HG03575 (cell line): Measurements from ENCODE around the gene NVL.
"Not testable (repeated sequence)": the region's sequence is repeated elsewhere in the genome, so short reads cannot be mapped to it uniquely, and the experiment has no call there.

Experiments used
- ATAC-seq: cut with Tn5 transposase; IDR thresholded peaks from one replicate; pipeline ENCODE4 v1.9.1; 2021; ENCODE audit not compliant: unreplicated experiment, insufficient number of reproducible peaks, low FRiP score; ENCODE audit errors: extremely low read depth

The NVL gene

DNA sequence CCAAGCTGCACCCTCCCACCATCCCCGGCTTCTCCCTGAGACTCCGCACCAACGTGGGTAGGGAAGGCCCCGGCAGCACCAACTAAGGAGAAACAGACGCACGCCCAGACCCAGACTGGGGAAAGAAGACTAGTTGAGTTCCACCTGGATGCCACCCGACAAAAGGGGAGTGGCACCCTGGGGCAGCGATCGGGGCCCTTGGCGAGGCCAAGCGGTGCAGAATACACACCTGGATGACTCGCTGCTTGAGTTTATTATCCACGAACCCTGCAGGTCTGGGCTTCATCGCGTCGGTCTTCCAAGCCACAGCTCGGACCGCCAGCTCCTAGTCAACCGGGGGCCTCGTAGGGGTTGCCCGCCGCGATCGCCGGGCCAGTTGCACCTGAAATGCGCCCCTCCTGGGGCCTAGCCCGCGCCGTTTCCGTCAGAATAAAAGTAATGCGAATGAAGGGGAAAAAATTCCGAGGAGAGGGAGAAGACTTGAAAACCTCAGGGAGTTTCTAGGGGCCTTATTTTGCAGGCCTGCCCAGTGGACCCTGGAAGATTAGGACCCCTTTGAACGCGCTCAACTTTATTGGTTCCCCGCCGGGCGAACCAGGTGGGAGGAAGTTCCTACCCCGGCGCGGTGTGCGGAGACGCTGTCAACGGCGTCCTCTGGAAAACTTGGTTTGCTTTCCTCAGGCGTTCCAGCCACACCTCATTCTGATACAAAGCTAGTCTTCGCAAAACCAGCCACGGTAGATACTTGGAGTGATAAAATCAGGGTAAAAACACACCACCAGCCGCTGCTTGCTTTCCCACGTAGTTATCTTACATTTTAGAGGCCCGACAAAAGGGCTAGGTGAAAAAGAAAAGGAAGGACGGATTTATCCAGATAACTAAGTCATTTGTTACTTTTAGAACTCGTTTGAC lies at the start of gene NVL:
NVL (minus strand) TSS at position 331 of the 912 bp plus-strand sequence; CDS start at position 286, 45 bp downstream.
- no peak for ATAC-seq

DNA sequence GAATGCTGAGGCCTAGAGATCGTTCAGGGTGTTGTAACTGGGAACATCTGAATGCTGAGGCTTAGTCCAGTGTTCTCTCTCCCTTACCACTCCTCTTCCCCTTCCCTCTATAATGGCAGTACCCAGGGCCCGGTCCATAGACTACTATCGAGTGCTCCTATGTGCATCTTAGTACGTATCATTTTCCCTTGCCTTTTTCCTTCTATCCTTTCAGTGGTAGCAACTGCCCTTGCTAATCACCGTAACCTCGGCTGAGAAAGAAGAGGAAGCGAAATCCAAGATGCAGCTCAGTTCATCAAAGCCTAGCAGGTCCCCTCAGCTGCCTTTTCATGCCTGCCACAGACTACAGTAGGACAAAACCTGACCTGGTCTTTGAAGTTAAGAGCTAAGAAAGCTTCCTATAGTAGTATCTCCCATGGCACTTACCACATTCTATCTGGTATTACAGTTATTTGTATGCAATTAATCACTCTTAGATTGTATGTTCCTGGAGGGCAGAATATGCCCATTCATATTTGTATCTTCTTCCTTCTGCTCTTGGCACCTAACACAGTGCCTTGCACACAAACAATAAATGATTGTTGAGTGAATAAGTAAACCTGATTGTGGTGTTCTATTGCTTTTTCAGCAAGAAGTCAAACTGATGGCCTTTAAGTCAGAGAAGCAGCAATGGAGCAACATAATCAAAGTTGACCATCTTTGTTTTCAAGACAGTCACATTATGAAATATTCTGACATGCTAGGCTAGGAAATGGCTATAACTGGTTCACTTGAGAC lies 49.1 kb upstream of the NVL start:
- ATAC-seq, result no peak

DNA sequence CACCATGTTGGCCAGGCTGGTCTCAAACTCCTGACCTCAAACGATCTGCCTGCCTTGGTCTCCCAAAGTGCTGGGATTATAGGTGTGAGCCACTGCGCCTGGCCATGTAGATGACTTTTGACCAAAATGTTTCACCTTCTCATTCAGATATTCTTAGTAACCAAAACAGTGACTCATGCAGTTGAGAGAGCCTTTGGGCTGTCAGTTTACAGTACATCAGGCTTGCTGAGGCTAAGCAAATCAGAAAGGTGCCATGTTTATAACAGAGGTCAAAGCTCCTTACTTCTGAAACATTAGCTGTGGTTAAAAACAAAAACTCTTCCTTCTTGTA lies 47.7 kb upstream of the NVL start:
- peak; percentile 61 for ATAC-seq

DNA sequence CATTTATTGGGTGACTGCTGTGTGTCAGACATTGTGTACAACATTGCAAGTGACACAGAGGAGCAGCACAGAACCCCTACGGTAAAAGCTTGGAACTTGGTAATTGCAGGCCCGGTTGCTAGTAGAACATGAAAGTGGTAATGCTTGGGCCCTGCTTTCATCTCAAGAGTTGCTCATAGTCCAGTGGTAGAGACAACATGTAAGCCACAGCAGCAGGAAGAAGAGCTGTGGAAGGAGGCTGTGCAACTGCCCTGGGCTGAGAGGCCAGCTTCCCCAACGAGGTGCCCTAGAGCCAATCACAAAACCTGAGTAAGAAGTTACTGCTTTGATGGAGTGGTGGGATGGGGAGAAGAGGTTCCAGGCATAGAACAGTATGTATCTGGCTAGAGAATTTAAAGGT lies 45.1 kb upstream of the NVL start:
- no peak for ATAC-seq

DNA sequence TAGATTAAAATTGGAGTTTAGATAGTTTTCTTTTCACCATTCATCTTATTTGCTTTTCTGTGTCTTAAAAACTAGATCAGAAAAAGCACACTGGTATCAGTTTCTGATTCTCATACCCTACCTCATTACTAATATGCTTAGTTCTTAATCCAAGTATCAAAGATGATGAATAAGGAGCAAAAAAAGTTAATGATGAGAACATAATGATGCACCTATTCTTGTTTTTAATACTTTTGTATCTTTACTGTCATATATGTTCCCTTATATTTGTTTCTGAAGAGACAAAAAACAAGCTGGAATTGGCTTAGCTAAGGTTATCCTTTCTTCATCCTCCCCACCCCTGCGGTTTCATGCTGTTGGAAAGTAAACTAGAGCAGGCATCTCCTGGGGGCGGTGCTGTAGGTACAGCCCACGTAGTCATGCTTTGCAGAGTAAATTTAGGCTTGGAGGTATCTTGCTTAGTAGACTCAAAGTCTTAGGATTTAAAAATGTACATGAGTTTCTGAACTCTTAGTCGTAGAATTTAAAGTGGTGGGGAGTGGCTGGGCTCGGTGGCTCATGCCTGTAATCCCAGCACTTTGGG lies 43.1 kb upstream of the NVL start:
- no peak for ATAC-seq

DNA sequence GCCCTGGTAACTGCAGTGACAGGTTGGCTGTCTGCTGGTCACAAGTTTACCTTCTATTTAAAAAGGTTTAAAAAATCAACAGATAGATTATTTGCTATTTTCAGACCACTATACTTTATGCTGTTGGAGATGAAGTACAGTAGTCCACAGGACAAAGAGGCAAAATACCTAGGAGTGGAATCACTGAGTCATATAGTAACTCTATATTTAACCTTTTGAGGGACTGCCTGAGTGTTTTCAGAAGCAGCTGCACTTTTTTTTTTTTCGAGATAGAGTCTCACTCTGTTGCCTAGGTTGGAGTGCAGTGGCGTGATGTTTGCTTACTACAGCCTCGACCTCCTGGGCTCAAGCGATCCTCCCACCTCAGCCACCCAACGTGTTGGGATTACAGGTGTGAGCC lies 38.4 kb upstream of the NVL start:
- peak; percentile 91 for ATAC-seq

DNA sequence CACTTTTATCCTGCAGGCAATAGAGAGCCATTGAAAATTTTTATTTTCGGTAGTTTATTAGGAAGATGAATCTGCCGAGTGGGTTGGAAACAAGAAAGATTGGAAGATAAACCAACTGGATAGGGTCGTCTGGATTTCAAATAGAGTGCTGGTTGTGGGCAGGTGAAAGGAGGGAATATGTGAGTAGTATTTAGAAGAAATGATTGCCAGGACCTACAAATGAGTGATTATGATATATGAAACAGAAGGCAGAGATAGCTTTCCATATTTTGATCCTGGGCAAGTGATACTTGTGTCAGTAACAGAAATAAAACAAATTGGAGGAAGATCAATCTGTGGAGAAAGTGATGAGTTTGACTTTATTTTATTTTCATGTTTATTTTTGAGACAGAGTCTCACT lies 29.2 kb upstream of the NVL start:
- no peak for ATAC-seq

DNA sequence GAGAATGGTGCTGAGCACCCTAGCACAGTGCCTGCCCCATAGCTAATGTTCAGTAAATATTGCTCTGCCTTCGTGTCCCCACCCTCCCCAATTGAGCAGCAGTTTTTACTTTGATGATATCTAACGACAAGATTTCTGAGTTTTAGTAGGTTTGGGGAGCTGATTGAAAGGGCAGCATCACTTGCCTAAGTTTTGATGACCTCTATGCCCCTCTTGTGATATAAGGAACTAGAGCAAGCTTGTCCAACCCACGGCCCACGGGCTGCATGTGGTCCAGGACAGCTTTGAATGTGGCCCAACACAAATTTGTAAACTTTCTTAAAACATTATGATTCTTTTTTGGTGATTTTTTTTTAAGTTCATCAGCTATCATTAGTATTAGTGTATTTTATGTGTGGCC lies 28.3 kb upstream of the NVL start:
- no peak for ATAC-seq

DNA sequence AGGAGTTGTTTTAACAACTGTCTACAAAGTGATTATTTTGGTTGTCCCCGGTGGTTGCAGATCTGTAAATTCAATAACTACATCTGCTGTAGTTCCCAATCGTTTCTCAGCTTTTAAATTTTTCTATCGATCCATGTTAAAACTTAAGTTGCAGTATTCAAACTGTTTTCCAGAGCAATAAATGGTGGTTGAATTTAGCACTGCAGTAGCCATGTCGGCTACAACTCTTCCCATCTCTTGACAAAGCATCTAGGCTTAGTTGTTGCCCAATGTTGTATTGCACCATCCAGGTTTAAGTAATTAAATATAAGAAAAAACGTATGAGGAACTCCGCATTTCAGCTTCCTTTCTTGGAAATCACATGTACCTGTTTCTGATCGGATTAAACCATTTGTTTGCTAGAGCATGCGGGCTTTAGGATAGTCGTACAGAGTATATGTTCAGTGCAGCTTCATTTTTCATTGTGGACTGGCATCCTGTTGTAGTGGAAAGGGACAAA lies 27.7 kb upstream of the NVL start:
- no peak for ATAC-seq

DNA sequence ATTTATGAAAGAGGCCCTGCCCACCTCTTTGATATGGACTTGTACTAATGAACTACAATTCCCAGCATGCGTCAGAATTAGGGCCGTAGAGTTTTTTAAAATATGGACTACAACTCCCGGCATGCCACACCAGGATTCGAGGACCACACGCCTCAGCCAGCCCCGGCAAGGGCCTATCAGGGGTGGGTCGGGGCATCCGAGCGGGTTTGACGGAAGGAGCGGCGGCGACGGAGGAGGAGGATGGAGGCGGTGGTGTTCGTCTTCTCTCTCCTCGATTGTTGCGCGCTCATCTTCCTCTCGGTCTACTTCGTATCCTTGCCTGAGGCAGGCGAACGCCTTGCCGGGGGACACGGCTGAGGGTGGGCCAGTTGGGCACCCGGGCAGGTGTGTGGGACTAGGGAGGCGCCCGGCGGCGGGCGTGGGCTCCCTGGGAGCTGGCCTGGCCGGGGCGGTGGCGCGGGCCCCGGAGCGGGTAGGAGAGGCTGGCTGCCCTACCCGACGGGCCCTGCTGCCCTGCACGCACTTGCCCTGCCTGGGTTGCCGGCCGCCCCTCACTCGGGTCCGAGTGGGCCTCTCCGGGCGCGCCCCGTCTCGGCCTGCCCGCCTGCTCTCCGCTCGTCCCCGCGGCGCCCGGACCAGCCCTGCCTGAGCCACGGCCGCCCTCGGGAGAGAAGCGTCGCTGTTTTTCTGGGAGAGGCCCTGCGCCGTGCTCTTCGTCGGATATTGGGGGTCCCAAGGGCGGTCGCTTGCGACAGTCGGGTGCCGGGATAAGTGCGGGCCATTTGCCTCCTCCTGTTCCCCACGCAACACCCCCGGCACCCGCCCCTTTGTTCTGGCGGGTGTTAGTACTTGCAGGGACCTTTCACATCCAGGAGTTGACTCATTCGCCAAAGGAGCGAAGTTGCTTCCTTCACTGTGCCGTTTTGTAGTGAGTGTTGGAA lies 27.0 kb upstream of the NVL start, which contains the start of gene CNIH4:
CNIH4 (plus strand) TSS at position 195 of the 941 bp plus-strand sequence; CDS start at position 241, 46 bp downstream.
- peak; percentile 96 for ATAC-seq

DNA sequence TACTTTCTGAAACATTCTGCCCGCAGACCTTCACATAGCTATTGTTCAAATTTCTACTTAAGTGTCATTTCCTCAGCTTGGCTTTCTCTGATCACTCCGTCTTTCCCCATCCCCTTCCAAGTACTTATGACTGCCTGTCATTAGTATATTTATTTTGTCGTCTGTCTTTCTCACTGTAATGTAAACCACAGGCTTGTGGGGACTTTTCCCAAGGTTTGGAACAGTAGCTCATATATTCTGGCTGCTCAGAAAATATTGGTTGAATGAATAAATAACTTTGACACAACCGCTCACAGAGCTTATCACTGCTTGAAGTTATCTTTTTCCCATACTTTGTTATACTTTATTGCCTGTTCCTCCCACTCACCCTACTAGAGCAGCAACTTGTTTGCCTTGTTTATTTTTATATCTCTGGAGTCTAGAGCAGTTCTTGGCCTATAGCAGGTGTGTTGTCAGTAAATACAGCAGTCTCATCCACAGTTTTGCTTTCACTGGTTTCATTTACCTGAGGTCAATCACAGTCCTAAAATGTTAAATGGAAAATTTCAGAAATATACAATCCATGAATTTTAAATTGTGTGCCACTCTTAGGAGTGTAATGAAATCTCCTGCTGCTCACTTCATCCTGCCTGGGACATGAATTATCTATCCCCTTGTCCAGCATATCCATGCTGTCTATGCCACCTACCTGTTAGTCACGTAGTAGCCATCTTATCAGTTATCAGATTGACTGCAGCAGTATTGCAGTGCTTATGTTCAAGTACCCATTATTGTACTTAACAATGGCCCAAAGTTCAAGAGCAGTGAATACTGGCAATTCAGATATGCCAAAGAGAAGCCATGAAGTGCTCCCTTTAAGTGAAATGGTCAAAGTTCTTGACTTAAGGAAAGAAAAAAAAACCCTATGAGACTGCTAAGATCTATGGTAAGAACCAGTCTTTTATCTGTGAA lies 24.3 kb upstream of the NVL start:
- ATAC-seq, result no peak

DNA sequence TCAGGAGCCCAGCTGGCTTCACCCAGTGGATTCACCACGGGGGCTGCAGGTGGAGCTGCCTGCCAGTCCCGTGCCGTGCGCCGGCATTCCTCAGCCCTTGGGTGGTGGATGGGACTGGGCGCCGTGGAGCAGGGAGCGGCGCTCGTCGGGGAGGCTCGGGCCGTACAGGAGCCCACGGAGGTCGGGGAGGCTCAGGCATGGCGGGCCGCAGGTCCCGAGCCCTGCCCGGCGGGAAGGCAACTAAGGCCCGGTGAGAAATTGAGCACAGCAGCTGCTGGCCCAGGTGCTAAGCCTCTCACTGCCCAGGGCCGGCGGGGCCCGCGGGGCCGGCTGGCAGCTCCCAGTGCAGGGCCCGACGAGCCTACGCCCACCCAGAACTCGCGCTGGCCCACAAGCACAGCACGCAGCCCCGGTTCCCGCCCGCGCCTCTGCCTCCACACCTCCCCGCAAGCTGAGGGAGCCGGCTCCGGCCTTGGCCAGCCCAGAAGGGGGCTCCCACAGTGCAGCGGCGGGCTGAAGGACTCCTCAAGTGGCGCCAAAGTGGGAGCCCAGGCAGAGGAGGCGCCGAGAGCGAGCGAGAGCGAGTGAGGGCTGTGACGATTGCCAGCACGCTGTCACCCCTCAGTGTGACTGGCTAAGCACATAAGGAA lies 22.6 kb upstream of the NVL start:
- ATAC-seq, result not testable (repeated sequence)

DNA sequence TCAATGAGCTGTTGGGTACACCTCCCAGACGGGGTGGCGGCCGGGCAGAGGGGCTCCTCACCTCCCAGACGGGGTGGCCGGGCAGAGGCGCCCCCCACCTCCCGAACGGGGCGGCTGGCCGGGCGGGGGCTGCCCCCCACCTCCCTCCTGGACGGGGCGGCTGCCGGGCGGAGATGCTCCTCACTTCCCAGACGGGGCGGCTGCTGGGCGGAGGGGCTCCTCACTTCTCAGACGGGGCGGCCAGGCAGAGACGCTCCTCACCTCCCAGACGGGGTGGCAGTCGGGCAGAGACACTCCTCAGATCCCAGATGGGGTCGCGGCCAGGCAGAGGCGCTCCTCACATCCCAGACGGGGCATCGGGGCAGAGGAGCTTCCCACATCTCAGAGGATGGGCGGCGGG lies 19.7 kb upstream of the NVL start:
- ATAC-seq, result not testable (repeated sequence)

DNA sequence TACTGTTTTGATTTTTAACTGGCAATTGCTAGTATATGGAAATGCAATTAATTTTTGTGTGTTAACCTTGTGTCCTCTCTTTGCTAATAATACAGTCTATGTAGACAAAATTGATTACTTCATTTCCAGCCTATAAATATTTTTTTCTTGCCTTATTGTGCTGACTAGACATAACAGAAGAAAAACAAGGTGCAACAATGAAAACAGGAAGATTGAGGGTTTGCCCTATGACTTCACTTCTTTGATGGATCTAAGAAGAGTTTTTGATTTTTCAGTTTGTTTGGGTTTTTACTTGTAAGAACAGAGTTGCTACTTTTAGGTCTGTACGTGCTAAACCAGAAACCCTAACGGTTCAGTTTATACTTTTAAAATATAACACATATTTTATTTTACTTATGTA lies 18.2 kb upstream of the NVL start:
- ATAC-seq, result no peak

DNA sequence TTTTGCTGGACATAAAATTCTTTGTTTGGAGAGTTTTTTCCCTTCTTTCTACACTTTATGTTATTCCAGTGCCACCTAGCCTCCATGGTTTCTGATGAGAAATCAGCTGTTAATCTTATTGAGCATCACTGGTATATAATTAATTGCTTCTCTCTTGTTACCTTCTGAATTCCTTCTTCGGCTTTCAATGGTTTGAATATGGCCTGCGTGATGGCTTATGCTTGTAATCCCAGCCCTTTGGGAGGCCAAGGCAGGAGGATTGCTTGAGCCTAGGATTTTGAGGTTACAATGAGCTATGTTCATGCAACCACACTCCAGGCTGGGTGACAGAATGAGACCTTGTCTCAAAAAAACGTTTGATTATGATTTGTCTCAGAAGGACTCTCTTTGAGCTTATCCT lies 13.7 kb upstream of the NVL start:
- no peak for ATAC-seq

DNA sequence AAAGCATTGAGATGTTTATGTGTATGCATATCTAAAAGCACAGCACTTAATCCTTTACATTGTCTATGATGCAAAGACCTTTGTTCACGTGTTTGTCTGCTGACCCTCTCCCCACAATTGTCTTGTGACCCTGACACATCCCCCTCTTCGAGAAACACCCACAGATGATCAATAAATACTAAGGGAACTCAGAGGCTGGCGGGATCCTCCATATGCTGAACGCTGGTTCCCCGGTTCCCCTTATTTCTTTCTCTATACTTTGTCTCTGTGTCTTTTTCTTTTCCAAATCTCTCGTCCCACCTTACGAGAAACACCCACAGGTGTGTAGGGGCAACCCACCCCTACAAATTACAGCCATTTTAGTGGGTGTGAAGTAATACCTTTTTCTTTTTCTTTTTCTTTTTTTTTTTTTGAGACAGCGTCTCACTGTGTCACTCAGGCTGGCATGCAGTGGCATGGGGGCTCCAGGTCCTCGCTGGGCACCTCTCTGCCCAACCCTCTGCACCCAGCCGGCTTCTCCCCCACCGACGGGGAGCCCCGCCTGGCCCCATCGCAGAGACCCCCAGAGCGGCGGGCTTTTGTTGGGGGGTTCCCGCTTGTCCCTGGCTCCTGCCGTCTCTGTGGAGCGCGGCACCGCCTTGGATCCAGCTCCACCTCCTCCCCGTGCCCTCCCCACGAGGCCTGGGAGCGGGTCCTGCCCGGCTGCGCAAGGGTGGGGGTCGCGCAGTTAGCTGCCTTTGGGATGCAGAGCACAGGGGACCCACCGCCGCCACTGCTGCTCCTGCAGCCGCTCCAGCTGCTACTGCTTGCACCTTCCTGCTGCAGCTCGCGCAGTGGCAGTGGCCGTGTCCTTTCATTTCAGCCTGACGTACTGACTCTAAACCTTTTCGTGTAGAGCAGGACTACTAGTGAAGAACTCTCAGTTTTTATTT lies 10.7 kb upstream of the NVL start:
- not testable (repeated sequence) for ATAC-seq
